Astrocyte (in vitro differentiated cells and primary cell): ENCODE measurements around the gene HIC1. TPM values are rescaled to one million over a fixed set of nuclear protein-coding genes. Genes with fewer than 3 reads are reported as not detected.
A peak's percentile ranks its signal among the peaks of the same experiment; 100 is the strongest.

ENCODE experiments used
- DNase-seq: peaks from one replicate; pipeline ENCODE4 v3.0.0-alpha.2; 2010; ENCODE audit warnings: low read depth
- FAIRE-seq: peaks from 2 replicates; lab custom pipeline; 2011; peaks lifted over from hg19 to GRCh38; lab: Jason Lieb, UNC
- H2AFZ ChIP-seq: 2 replicates; pipeline ENCODE4 v1.6.0; 2012; ENCODE audit warnings: low read depth, low read length, inconsistent platforms
- H3K27ac ChIP-seq: 2 replicates; pipeline ENCODE4 v1.5.1; 2011; ENCODE audit warnings: low read depth, low read length, inconsistent platforms
- H3K27me3 ChIP-seq: 2 replicates; pipeline ENCODE4 v1.6.0; 2011; ENCODE audit warnings: low read length, inconsistent platforms; ENCODE audit not compliant: insufficient read depth
- H3K36me3 ChIP-seq: 2 replicates; pipeline ENCODE4 v1.5.1; 2011; ENCODE audit warnings: low read length, inconsistent platforms; ENCODE audit not compliant: insufficient read depth
- H3K4me1 ChIP-seq: 2 replicates; pipeline ENCODE4 v1.5.1; 2011; ENCODE audit warnings: low read length, inconsistent platforms; ENCODE audit not compliant: insufficient read depth
- H3K4me2 ChIP-seq: 2 replicates; pipeline ENCODE4 v1.6.0; 2012; ENCODE audit warnings: low read length, inconsistent platforms
- H3K4me3 ChIP-seq: 2 replicates; pipeline ENCODE4 v1.5.1; 2011; ENCODE audit warnings: low read depth, mild to moderate bottlenecking, low read length, inconsistent platforms; ENCODE audit not compliant: insufficient read depth
- H3K79me2 ChIP-seq: 2 replicates; pipeline ENCODE4 v1.6.0; 2012; ENCODE audit warnings: mild to moderate bottlenecking, low read length, inconsistent platforms; ENCODE audit not compliant: insufficient read depth
- H3K9ac ChIP-seq: 2 replicates; pipeline ENCODE4 v1.6.0; 2012; ENCODE audit warnings: mild to moderate bottlenecking, low read length, inconsistent platforms
- H3K9me3 ChIP-seq: 2 replicates; pipeline ENCODE4 v1.5.1; 2012; ENCODE audit warnings: low read depth, mild to moderate bottlenecking, low read length, inconsistent platforms; ENCODE audit not compliant: insufficient read depth
- H4K20me1 ChIP-seq: 2 replicates; pipeline ENCODE4 v1.6.0; 2012; ENCODE audit warnings: low read length, inconsistent platforms; ENCODE audit not compliant: insufficient read depth
- H3K27ac Mint-ChIP-seq: one replicate; pipeline ENCODE4 v1.8.0; 2021; ENCODE audit warnings: mild to moderate bottlenecking, mixed read lengths; ENCODE audit not compliant: unreplicated experiment
- H3K27me3 Mint-ChIP-seq: one replicate; pipeline ENCODE4 v1.8.0; 2021; ENCODE audit warnings: low read depth, mixed read lengths; ENCODE audit not compliant: unreplicated experiment
- H3K36me3 Mint-ChIP-seq: one replicate; pipeline ENCODE4 v1.8.0; 2021; ENCODE audit warnings: low read depth, mixed read lengths; ENCODE audit not compliant: unreplicated experiment
- H3K4me1 Mint-ChIP-seq: one replicate; pipeline ENCODE4 v1.8.0; 2021; ENCODE audit warnings: low read depth, mixed read lengths; ENCODE audit not compliant: unreplicated experiment
- H3K4me3 Mint-ChIP-seq: one replicate; pipeline ENCODE4 v1.8.0; 2021; ENCODE audit warnings: mild to moderate bottlenecking, moderate library complexity, mixed read lengths; ENCODE audit not compliant: unreplicated experiment
- H3K9me3 Mint-ChIP-seq: one replicate; pipeline ENCODE4 v1.8.0; 2021; ENCODE audit warnings: mild to moderate bottlenecking, mixed read lengths; ENCODE audit not compliant: unreplicated experiment
- CTCF ChIP-seq: IDR thresholded peaks from 2 replicates; pipeline ENCODE4 v1.5.1; 2011; ENCODE audit warnings: low read depth, mild to moderate bottlenecking, inconsistent platforms, low read length, moderate library complexity; ENCODE audit not compliant: insufficient read depth
- EZH2 ChIP-seq: IDR thresholded peaks from 2 replicates; pipeline ENCODE4 v1.6.1; 2012; ENCODE audit warnings: mild to moderate bottlenecking, low read length, inconsistent platforms; ENCODE audit not compliant: insufficient read depth
- total RNA-seq: library from RNA; stranded (reverse); gene quantifications from 2 replicates; pipeline ENCODE4 v1.2.1, GENCODE V29; 2021

Gene HIC1
- total RNA-seq, 1 donor from 2014 or later, result 9.0 TPM

GRCh38 chr17:2093349-2093748, 38.4 kb downstream of the HIC1 start:
- no peaks in the 10 kb centered on the region for H3K9me3 Mint-ChIP-seq
- no peak overlapping the region for H3K4me2 ChIP-seq
- no peak overlapping the region for H3K4me3 Mint-ChIP-seq
- no peak for DNase-seq
- H3K79me2 ChIP-seq, result peaks cover 6% of the 10 kb centered on the region
- no peak overlapping the region for H3K27ac ChIP-seq
- H3K27me3 Mint-ChIP-seq, result no peaks in the 10 kb centered on the region
- H3K36me3 Mint-ChIP-seq, result peaks cover 5% of the 10 kb centered on the region
- H3K27ac Mint-ChIP-seq, result no peak overlapping the region
- H3K36me3 ChIP-seq, result no peaks in the 10 kb centered on the region
- no peaks in the 10 kb centered on the region for H4K20me1 ChIP-seq
- no peak overlapping the region for H2AFZ ChIP-seq
- H3K4me1 ChIP-seq, result peaks cover 44% of the 10 kb centered on the region
- TF ChIP-seq EZH2 (no peak), CTCF (no peak)
- peaks cover 46% of the 10 kb centered on the region for H3K4me1 Mint-ChIP-seq
- no peak overlapping the region for H3K9ac ChIP-seq
- H3K9me3 ChIP-seq, result no peaks in the 10 kb centered on the region
- FAIRE-seq, result no peak
- H3K27me3 ChIP-seq, result no peaks in the 10 kb centered on the region
- no peak overlapping the region for H3K4me3 ChIP-seq

GRCh38 chr17:2094891-2095535, 40.1 kb downstream of the HIC1 start:
- Histone ChIP-seq H3K4me2 (peak overlapping the region; percentile 32), H2AFZ (no peak overlapping the region), H3K4me3 (no peak overlapping the region), H3K9me3 (no peaks in the 10 kb centered on the region), H3K27me3 (no peaks in the 10 kb centered on the region), H3K4me1 (peaks cover 29% of the 10 kb centered on the region), H4K20me1 (no peaks in the 10 kb centered on the region), H3K9ac (peak overlapping the region; percentile 55), H3K27ac (peak overlapping the region; percentile 42), H3K79me2 (peaks cover 6% of the 10 kb centered on the region), H3K36me3 (no peaks in the 10 kb centered on the region)
- H3K4me3 Mint-ChIP-seq, result no peak overlapping the region
- peak; percentile 64 for TF ChIP-seq CTCF
- TF ChIP-seq EZH2, result no peak
- FAIRE-seq (no peak), DNase-seq (peak; percentile 72)
- no peaks in the 10 kb centered on the region for H3K9me3 Mint-ChIP-seq
- H3K4me1 Mint-ChIP-seq, result peaks cover 29% of the 10 kb centered on the region
- H3K27ac Mint-ChIP-seq, result peak overlapping the region; percentile 80
- no peaks in the 10 kb centered on the region for H3K27me3 Mint-ChIP-seq
- H3K36me3 Mint-ChIP-seq, result peaks cover 5% of the 10 kb centered on the region

- no peaks in the 10 kb centered on the region for H4K20me1 ChIP-seq
- H3K4me3 ChIP-seq, result no peak overlapping the region
- peaks cover 24% of the 10 kb centered on the region for H3K4me1 ChIP-seq
- H3K79me2 ChIP-seq, result peaks cover 6% of the 10 kb centered on the region
- H3K4me2 ChIP-seq, result peak overlapping the region; percentile 32
- Mint-ChIP-seq H3K4me1 (peaks cover 24% of the 10 kb centered on the region), H3K9me3 (no peaks in the 10 kb centered on the region), H3K27ac (no peak overlapping the region), H3K4me3 (no peak overlapping the region), H3K27me3 (no peaks in the 10 kb centered on the region), H3K36me3 (peaks cover 5% of the 10 kb centered on the region)
- H3K9ac ChIP-seq, result peak overlapping the region; percentile 55
- no peak overlapping the region for H2AFZ ChIP-seq
- no peak for TF ChIP-seq CTCF
- TF ChIP-seq EZH2, result no peak
- no peaks in the 10 kb centered on the region for H3K27me3 ChIP-seq
- H3K9me3 ChIP-seq, result no peaks in the 10 kb centered on the region
- peak overlapping the region; percentile 42 for H3K27ac ChIP-seq
- no peaks in the 10 kb centered on the region for H3K36me3 ChIP-seq
- FAIRE-seq (no peak), DNase-seq (no peak)
Measured at GRCh38 chr17:2095536-2095910, 40.6 kb downstream of the HIC1 start.
